HEK293 (cell line): Measurements from ENCODE around the gene TMEM37.

Experiments used
- CTCF ChIA-PET: fragments of 350-600 bp; formaldehyde crosslinking; extraction: SDS; loops from one replicate; lab custom pipeline; 2021; ENCODE audit warnings: antibody characterized with exemption; lab: Yijun Ruan, JAX
- POLR2A ChIA-PET: fragments of 300-600 bp; formaldehyde crosslinking; extraction: SDS; loops from one replicate; lab custom pipeline; 2020; ENCODE audit warnings: antibody characterized with exemption, inconsistent platforms; lab: Yijun Ruan, JAX
- H3K27ac ChIP-seq: fragments of 200-500 bp; sonication (Bioruptor generic); 2 replicates; pipeline ENCODE4 v1.5.1; 2014; ENCODE audit warnings: low read depth, low read length, control low read depth, inconsistent platforms; ENCODE audit errors: extremely low read depth
- H3K36me3 ChIP-seq, 2 experiments: fragments of 200-500 bp in 1 of 2; sonication (Bioruptor generic) in 1 of 2; 1 replicate in 1 of 2; 2 replicates in 1 of 2; pipeline ENCODE4 v1.5.1; 2014 to 2017; ENCODE audit warnings: inconsistent platforms in 2 of 2, low read length in 2 of 2; ENCODE audit not compliant: control insufficient read depth in 2 of 2, insufficient read depth in 1 of 2
- H3K4me1 ChIP-seq: fragments of 200-500 bp; sonication (Bioruptor generic); 2 replicates; pipeline ENCODE4 v1.5.1; 2014; ENCODE audit warnings: mild to moderate bottlenecking, low read length, inconsistent platforms; ENCODE audit not compliant: control insufficient read depth, insufficient read depth
- H3K4me3 ChIP-seq: 2 replicates; pipeline ENCODE4 v1.5.1; 2011; ENCODE audit warnings: low read depth, mild to moderate bottlenecking, control low read depth, low read length, moderate library complexity
- H3K9me3 ChIP-seq: fragments of 200-500 bp; sonication (Bioruptor generic); 2 replicates; pipeline ENCODE4 v1.5.1; 2014; ENCODE audit warnings: low read depth, low read length, inconsistent platforms; ENCODE audit not compliant: control insufficient read depth, insufficient read depth
- GLIS1 ChIP-seq: fragments of 450-650 bp; formaldehyde crosslinking; IDR thresholded peaks from 2 replicates; pipeline ENCODE4 v1.5.1; 2016; ENCODE audit warnings: missing biosample characterization, missing genetic modification characterization
- KLF1 ChIP-seq: fragments of 450-650 bp; formaldehyde crosslinking; IDR thresholded peaks from 2 replicates; pipeline ENCODE4 v1.5.1; 2016; ENCODE audit warnings: missing biosample characterization, missing genetic modification characterization
- ZNF121 ChIP-seq: fragments of 450-650 bp; formaldehyde crosslinking; IDR thresholded peaks from 2 replicates; pipeline ENCODE4 v1.5.1; 2016; ENCODE audit warnings: missing biosample characterization, missing genetic modification characterization
- ZNF133 ChIP-seq: fragments of 450-650 bp; formaldehyde crosslinking; IDR thresholded peaks from 2 replicates; pipeline ENCODE4 v1.5.1; 2016; ENCODE audit warnings: missing biosample characterization, missing genetic modification characterization
- ZNF175 ChIP-seq: fragments of 450-650 bp; formaldehyde crosslinking; IDR thresholded peaks from 2 replicates; pipeline ENCODE4 v1.5.1; 2016; ENCODE audit warnings: missing biosample characterization, missing genetic modification characterization
- ZNF658 ChIP-seq: fragments of 450-650 bp; formaldehyde crosslinking; IDR thresholded peaks from 2 replicates; pipeline ENCODE4; 2016; ENCODE audit warnings: missing biosample characterization, missing genetic modification characterization
- TF ChIP-seq, protein P1 (sequence below): fragments of 450-650 bp; formaldehyde crosslinking; IDR thresholded peaks from 2 replicates; pipeline ENCODE4 v1.5.1; 2016; ENCODE audit warnings: missing biosample characterization, missing genetic modification characterization
- TF ChIP-seq, protein P2 (sequence below): fragments of 450-650 bp; formaldehyde crosslinking; IDR thresholded peaks from 2 replicates; pipeline ENCODE4 v1.5.1; 2016; ENCODE audit warnings: missing biosample characterization, missing genetic modification characterization
- TF ChIP-seq, protein P3 (sequence below): fragments of 450-650 bp; formaldehyde crosslinking; IDR thresholded peaks from 2 replicates; pipeline ENCODE4 v1.5.1; 2016; ENCODE audit warnings: missing biosample characterization, missing genetic modification characterization
- TF ChIP-seq, protein P4 (sequence below): fragments of 450-650 bp; formaldehyde crosslinking; IDR thresholded peaks from 2 replicates; pipeline ENCODE4 v1.5.1; 2017; ENCODE audit warnings: missing biosample characterization, missing genetic modification characterization
- TF ChIP-seq, protein P5 (sequence below): fragments of 450-650 bp; formaldehyde crosslinking; IDR thresholded peaks from 2 replicates; pipeline ENCODE4 v1.5.1; 2016; ENCODE audit warnings: missing biosample characterization, missing genetic modification characterization
- TF ChIP-seq, protein P6 (sequence below): fragments of 450-650 bp; formaldehyde crosslinking; IDR thresholded peaks from 2 replicates; pipeline ENCODE4 v1.5.1; 2016; ENCODE audit warnings: missing biosample characterization, missing genetic modification characterization

The TMEM37 gene

DNA sequence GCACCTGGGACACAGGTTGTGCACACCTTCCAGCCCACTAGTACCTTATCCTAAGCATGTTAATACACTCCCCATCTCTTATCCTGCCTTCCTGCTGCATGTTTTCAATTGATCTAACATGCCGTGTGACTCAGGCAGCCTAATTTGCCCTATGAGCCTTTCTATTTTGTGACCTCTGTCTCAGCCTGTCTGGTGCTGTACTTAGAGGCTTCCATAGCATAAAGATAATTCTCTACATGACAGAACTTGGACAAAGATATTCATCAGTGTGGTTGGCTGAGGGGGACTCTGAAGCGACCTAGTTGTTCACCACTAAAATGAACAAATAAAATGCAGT lies 8.6 kb upstream of the TMEM37 start (continued):
- TF ChIP-seq, protein P1, sequence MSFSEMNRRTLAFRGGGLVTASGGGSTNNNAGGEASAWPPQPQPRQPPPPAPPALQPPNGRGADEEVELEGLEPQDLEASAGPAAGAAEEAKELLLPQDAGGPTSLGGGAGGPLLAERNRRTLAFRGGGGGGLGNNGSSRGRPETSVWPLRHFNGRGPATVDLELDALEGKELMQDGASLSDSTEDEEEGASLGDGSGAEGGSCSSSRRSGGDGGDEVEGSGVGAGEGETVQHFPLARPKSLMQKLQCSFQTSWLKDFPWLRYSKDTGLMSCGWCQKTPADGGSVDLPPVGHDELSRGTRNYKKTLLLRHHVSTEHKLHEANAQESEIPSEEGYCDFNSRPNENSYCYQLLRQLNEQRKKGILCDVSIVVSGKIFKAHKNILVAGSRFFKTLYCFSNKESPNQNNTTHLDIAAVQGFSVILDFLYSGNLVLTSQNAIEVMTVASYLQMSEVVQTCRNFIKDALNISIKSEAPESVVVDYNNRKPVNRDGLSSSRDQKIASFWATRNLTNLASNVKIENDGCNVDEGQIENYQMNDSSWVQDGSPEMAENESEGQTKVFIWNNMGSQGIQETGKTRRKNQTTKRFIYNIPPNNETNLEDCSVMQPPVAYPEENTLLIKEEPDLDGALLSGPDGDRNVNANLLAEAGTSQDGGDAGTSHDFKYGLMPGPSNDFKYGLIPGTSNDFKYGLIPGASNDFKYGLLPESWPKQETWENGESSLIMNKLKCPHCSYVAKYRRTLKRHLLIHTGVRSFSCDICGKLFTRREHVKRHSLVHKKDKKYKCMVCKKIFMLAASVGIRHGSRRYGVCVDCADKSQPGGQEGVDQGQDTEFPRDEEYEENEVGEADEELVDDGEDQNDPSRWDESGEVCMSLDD: no peak
- TF ChIP-seq, protein P2, sequence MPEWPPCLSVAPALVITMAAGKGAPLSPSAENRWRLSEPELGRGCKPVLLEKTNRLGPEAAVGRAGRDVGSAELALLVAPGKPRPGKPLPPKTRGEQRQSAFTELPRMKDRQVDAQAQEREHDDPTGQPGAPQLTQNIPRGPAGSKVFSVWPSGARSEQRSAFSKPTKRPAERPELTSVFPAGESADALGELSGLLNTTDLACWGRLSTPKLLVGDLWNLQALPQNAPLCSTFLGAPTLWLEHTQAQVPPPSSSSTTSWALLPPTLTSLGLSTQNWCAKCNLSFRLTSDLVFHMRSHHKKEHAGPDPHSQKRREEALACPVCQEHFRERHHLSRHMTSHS (tag by site-specific recombination): no peak
- TF ChIP-seq, protein P3, sequence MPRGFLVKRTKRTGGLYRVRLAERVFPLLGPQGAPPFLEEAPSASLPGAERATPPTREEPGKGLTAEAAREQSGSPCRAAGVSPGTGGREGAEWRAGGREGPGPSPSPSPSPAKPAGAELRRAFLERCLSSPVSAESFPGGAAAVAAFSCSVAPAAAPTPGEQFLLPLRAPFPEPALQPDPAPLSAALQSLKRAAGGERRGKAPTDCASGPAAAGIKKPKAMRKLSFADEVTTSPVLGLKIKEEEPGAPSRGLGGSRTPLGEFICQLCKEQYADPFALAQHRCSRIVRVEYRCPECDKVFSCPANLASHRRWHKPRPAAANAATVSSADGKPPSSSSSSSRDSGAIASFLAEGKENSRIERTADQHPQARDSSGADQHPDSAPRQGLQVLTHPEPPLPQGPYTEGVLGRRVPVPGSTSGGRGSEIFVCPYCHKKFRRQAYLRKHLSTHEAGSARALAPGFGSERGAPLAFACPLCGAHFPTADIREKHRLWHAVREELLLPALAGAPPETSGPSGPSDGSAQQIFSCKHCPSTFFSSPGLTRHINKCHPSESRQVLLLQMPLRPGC (tag by site-specific recombination): no peak
- no peak for TF ChIP-seq ZNF133 (tag by site-specific recombination)
- no peak for TF ChIP-seq ZNF658 (tag by site-specific recombination)
- no peak for TF ChIP-seq GLIS1 (tag by site-specific recombination)
- TF ChIP-seq, all 188 proteins: peak for 0

DNA sequence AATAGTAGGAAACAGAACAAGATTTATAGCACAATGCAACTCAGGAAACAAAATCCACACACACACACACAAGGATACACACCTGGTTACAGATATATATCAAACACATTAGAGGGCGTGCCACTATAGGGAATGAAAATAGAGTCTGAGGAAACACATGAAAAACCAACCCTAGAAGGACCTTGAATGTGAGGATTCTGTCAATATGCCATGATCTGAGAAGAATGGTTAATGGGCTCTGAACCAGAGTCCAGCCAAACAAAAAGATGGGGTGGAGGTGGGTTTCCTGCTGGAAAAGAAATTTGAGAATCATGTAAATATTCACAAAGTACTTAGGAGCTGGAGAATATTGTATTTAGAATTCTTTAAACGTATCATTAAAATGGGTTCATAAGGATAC lies 7.8 kb upstream of the TMEM37 start:
- TF ChIP-seq ZNF175 (tag by site-specific recombination): no peak
- TF ChIP-seq, protein P4, sequence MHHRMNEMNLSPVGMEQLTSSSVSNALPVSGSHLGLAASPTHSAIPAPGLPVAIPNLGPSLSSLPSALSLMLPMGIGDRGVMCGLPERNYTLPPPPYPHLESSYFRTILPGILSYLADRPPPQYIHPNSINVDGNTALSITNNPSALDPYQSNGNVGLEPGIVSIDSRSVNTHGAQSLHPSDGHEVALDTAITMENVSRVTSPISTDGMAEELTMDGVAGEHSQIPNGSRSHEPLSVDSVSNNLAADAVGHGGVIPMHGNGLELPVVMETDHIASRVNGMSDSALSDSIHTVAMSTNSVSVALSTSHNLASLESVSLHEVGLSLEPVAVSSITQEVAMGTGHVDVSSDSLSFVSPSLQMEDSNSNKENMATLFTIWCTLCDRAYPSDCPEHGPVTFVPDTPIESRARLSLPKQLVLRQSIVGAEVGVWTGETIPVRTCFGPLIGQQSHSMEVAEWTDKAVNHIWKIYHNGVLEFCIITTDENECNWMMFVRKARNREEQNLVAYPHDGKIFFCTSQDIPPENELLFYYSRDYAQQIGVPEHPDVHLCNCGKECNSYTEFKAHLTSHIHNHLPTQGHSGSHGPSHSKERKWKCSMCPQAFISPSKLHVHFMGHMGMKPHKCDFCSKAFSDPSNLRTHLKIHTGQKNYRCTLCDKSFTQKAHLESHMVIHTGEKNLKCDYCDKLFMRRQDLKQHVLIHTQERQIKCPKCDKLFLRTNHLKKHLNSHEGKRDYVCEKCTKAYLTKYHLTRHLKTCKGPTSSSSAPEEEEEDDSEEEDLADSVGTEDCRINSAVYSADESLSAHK (tag by site-specific recombination): no peak
- TF ChIP-seq, protein P5, sequence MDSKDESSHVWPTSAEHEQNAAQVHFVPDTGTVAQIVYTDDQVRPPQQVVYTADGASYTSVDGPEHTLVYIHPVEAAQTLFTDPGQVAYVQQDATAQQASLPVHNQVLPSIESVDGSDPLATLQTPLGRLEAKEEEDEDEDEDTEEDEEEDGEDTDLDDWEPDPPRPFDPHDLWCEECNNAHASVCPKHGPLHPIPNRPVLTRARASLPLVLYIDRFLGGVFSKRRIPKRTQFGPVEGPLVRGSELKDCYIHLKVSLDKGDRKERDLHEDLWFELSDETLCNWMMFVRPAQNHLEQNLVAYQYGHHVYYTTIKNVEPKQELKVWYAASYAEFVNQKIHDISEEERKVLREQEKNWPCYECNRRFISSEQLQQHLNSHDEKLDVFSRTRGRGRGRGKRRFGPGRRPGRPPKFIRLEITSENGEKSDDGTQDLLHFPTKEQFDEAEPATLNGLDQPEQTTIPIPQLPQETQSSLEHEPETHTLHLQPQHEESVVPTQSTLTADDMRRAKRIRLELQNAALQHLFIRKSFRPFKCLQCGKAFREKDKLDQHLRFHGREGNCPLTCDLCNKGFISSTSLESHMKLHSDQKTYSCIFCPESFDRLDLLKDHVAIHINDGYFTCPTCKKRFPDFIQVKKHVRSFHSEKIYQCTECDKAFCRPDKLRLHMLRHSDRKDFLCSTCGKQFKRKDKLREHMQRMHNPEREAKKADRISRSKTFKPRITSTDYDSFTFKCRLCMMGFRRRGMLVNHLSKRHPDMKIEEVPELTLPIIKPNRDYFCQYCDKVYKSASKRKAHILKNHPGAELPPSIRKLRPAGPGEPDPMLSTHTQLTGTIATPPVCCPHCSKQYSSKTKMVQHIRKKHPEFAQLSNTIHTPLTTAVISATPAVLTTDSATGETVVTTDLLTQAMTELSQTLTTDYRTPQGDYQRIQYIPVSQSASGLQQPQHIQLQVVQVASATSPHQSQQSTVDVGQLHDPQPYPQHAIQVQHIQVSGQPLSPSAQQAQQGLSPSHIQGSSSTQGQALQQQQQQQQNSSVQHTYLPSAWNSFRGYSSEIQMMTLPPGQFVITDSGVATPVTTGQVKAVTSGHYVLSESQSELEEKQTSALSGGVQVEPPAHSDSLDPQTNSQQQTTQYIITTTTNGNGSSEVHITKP: no peak
- TF ChIP-seq KLF1: no peak
- TF ChIP-seq, protein P6, sequence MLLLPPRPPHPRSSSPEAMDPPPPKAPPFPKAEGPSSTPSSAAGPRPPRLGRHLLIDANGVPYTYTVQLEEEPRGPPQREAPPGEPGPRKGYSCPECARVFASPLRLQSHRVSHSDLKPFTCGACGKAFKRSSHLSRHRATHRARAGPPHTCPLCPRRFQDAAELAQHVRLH (tag by site-specific recombination): no peak
- no peak for TF ChIP-seq ZNF121 (tag by site-specific recombination)
- ChIA-PET CTCF (interaction anchor here (1.2 kb wide), 1 partner anchor 14 kb away, joined by 3 read pairs; no protein-coding TSS in a partner anchor), POLR2A (no interaction called here)

More for the DNA sequence above, 7.8 kb upstream of the TMEM37 start:
- Histone ChIP-seq H3K4me1 (no peaks in the 10 kb centered on the region), H3K4me3 (no peak overlapping the region), H3K36me3 (no peaks in the 10 kb centered on the region), H3K27ac (no peak overlapping the region), H3K9me3 (no peaks in the 10 kb centered on the region)
